Panc1 (cell line): Measurements from ENCODE around the gene CYP2B6.

ENCODE experiments used
- SIN3A ChIP-seq: IDR thresholded peaks from 2 replicates; pipeline ENCODE4 v1.6.1; 2012; ENCODE audit warnings: low read depth, mild to moderate bottlenecking, low read length, moderate library complexity, borderline replicate concordance; ENCODE audit not compliant: insufficient read depth
- TCF7L2 ChIP-seq: IDR thresholded peaks from 2 replicates; pipeline ENCODE4 v1.6.1; 2011; ENCODE audit warnings: mild to moderate bottlenecking, low read depth, low read length, inconsistent platforms
- TF ChIP-seq, protein P1 (sequence below): fragments of 450-650 bp; IDR thresholded peaks from 2 replicates; pipeline ENCODE4 v1.5.1; 2017; ENCODE audit warnings: mild to moderate bottlenecking

DNA sequence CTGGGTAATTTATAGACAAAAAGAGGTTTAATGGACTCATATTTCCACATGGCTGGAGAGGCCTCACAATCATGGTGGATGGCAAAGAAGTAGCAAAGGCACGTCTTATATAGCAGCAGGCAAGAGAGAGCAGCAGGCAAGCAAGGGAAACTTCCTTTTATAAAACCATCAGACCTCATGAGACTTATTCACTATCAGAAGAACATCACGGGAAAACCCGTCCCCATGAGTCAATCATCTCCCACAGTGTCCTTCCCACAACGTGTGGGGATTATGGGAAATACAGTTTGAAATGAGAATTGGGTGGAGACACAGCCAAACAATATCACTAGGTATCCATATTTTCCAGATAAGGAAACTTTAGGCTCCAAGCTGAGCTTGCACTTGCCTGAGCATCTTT lies 9.5 kb upstream of the CYP2B6 start:
- TF ChIP-seq, protein P1, sequence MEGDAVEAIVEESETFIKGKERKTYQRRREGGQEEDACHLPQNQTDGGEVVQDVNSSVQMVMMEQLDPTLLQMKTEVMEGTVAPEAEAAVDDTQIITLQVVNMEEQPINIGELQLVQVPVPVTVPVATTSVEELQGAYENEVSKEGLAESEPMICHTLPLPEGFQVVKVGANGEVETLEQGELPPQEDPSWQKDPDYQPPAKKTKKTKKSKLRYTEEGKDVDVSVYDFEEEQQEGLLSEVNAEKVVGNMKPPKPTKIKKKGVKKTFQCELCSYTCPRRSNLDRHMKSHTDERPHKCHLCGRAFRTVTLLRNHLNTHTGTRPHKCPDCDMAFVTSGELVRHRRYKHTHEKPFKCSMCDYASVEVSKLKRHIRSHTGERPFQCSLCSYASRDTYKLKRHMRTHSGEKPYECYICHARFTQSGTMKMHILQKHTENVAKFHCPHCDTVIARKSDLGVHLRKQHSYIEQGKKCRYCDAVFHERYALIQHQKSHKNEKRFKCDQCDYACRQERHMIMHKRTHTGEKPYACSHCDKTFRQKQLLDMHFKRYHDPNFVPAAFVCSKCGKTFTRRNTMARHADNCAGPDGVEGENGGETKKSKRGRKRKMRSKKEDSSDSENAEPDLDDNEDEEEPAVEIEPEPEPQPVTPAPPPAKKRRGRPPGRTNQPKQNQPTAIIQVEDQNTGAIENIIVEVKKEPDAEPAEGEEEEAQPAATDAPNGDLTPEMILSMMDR = no peak
- TF ChIP-seq SIN3A (no peak), TCF7L2 (no peak)
